Measurements from ENCODE around the gene GLTPD2.

The GLTPD2 gene

DNA sequence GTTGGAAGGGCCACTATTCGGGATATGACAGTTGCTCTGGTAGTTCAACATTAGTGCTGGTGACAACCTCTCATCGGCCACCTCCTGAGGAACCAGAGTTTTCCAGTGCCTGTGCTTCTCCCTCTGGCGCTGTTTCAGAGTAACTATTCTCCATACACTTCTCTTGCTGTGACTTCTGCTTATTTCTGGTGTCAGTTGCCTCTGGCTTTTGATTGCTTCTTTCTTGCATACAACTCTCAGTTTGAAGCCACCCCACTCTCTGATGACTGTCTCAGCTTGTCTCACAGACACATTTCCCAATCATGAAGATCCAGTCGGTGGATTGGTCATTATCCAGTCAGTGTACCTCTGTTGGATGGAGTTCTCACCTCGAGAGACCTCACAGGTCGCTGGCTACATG is 20.5 kb upstream of the GLTPD2 start:
- in situ Hi-C loops (cut with MboI; ENCODE audit: low pct_unique_long_range_greater_than_20kb, low sequenced_read_pairs) = no loop called here

GRCh38 chr17:4769628-4770027 is 19.1 kb upstream of the GLTPD2 start:
- DNase-seq = no peak
- in situ Hi-C loops (cut with MboI; ENCODE audit: low pct_unique_long_range_greater_than_20kb, low sequenced_read_pairs) = no loop called here

More for the DNA sequence above, 20.5 kb upstream of the GLTPD2 start:
- DNase-seq = peak; percentile 13

- in situ Hi-C loops (cut with MboI; ENCODE audit: low pct_unique_long_range_greater_than_20kb, low sequenced_read_pairs) = no loop called here
- no peak for DNase-seq
Observed at GRCh38 chr17:4771519-4772234, 17.1 kb upstream of the GLTPD2 start, which contains the start of gene TM4SF5. TSS of gene TM4SF5 (plus strand) at chr17:4771886. CDS start at chr17:4771923, 37 bp downstream.

DNA sequence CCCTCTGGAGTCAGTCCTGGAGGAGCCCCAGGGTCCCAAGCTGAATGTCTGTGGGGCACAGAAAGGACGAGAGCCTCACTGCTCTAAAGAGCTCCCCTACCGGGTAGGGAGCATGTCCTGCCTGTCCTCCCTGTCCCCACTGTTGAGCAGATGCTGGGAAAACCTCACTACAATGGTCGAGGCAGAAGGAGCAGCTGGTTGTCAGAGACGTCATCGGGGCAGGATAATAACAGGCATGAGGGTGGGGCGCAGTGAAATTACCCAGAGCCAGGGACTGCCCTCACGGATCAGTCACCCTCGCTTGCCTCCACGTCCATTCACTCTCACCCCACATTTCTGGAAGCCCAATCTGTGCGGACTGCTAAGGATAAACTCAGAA is 16.5 kb upstream of the GLTPD2 start:
- in situ Hi-C loops (cut with MboI; ENCODE audit: low pct_unique_long_range_greater_than_20kb, low sequenced_read_pairs) = no loop called here
- no peak for DNase-seq

- DNase-seq = no peak
- in situ Hi-C loops (cut with MboI; ENCODE audit: low pct_unique_long_range_greater_than_20kb, low sequenced_read_pairs) = no loop called here
Observed at GRCh38 chr17:4777969-4778760, 10.6 kb upstream of the GLTPD2 start.

DNA sequence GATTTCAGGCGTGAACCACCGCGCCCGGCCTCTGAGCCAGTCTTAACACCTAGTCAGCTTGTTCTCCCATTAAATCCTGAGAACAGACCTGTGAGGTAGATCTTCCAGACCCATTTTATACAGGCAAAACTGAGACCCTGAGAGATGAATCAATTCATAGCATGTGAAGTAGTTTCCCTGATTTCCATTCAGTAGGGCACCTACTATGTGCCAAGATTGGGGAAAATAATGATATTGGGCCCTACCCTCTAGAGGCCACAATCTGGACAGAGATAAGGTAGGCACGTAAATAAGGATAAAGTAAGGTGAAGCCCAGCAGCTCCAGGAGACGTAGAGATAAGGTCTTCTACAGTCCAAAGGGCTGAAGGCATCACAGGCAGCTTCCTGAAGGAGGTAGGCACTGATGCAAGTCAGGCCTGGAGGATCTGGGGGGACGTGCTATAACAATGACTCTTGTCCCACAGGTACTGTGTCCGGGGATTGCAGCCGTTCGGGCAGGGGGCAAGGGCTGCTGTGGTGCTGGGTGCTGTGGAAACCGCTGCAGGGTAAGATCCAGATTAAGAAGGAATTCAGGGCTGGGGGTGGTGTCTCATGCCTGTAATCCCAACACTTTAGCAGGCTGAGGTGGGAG is 8.3 kb upstream of the GLTPD2 start:
- no peak for DNase-seq
- in situ Hi-C loops (cut with MboI; ENCODE audit: low pct_unique_long_range_greater_than_20kb, low sequenced_read_pairs) = no loop called here

GRCh38 chr17:4782652-4783051 is 6.1 kb upstream of the GLTPD2 start:
- in situ Hi-C loops (cut with MboI; ENCODE audit: low pct_unique_long_range_greater_than_20kb, low sequenced_read_pairs) = no loop called here
- DNase-seq = no peak

GRCh38 chr17:4785311-4786105 is 3.3 kb upstream of the GLTPD2 start:
- in situ Hi-C loops (cut with MboI; ENCODE audit: low pct_unique_long_range_greater_than_20kb, low sequenced_read_pairs) = no loop called here

GRCh38 chr17:4786106-4786511 is 2.7 kb upstream of the GLTPD2 start, which contains the start of gene VMO1:
TSS of gene VMO1 (minus strand) at chr17:4786364. CDS start at chr17:4786352, 12 bp downstream.
- in situ Hi-C loops (cut with MboI; ENCODE audit: low pct_unique_long_range_greater_than_20kb, low sequenced_read_pairs) = no loop called here

More at GRCh38 chr17:4785311-4786105, 3.3 kb upstream of the GLTPD2 start:
- no peak for DNase-seq

DNA sequence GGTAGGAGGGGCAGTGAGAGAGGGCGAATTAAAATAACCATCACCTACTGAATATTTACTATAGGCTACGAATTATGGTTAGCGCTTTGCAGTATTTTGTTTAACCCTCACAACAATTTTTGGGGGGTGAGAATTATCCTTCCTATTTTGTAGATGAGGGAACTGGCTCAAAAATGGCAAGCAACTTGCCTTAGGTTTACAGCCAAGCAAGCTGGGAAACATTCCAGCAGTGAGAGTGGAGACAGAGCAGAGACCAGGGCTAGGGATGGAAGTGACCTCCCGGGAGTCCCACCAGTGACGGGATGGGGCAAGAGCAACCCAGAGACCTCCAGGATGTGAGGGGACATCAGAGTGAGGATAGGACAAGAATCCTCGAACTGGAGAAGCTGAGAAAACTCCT is 2.2 kb upstream of the GLTPD2 start:
- no peak for DNase-seq
- in situ Hi-C loops (cut with MboI; ENCODE audit: low pct_unique_long_range_greater_than_20kb, low sequenced_read_pairs) = no loop called here

More at GRCh38 chr17:4786106-4786511, 2.7 kb upstream of the GLTPD2 start, which contains the start of gene VMO1:
- DNase-seq = peak; percentile 21

- DNase-seq = no peak
- in situ Hi-C loops (cut with MboI; ENCODE audit: low pct_unique_long_range_greater_than_20kb, low sequenced_read_pairs) = no loop called here
Observed at GRCh38 chr17:4788159-4788806, 481 bp upstream of the GLTPD2 start.

DNA sequence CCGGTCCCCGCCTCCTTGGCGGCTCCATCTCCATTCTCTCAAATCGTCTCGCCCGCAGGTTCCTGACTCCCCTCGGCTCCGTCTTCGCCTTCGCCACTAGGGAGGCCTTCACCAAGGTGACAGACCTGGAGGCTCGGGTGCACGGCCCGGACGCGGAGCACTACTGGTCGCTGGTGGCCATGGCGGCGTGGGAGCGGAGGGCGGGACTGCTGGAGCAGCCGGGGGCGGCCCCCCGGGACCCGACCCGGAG is 862 bp downstream of the GLTPD2 start:
- no peak for DNase-seq
- in situ Hi-C loops (cut with MboI; ENCODE audit: low pct_unique_long_range_greater_than_20kb, low sequenced_read_pairs) = no loop called here

DNA sequence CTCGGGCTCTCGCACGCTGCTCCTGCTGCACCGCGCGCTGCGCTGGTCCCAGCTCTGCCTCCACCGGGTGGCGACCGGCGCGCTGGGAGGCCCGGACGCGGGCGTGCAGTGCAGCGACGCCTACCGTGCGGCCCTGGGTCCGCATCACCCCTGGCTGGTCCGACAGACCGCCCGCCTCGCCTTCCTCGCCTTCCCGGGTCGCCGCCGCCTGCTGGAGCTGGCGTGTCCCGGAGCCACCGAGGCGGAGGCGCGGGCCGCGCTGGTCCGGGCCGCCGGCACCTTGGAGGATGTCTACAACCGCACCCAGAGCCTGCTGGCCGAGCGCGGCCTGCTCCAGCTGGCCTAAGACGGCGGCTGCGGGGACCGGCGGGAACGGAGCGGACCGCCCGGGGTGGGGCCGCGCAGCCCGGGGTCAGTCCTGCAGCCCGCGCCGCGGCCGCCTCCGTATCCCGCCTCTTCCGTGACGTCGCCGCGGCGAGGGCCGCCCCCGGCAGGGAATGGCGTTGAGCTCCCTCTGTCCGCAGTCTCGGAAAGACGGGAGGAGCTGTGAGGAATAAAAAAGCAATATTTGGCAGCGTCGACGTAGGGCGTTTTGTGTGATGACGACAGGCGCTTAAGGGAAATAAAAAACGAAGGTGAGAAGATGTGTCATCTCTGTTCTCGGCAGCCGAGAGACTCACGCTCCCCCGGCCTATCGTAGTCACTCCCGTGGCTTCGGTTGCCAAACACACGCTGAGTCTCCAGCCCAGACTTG is 1.4 kb downstream of the GLTPD2 start:
- in situ Hi-C loops (cut with MboI; ENCODE audit: low pct_unique_long_range_greater_than_20kb, low sequenced_read_pairs) = no loop called here

DNA sequence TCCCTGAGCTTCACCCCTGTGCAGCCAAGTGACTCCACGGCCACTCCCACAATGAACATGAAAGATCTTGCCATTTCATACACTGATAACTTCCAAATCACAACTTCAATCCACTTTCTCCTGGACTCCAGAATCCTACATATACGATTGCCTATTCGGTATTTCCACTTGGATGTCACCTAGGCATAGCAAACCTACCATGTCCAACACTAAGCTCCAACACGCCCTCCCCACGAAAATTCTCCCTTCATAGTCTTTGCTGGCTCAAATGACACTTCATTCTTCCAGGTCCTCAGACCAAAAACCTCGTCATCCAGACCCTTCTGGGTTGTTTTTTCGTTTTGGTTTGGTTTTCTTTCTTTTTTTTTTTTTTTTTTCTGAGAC is 1.9 kb downstream of the GLTPD2 start:
- in situ Hi-C loops (cut with MboI; ENCODE audit: low pct_unique_long_range_greater_than_20kb, low sequenced_read_pairs) = no loop called here
- no peak for DNase-seq

More for the DNA sequence above, 1.4 kb downstream of the GLTPD2 start:
- DNase-seq = peak; percentile 89

DNA sequence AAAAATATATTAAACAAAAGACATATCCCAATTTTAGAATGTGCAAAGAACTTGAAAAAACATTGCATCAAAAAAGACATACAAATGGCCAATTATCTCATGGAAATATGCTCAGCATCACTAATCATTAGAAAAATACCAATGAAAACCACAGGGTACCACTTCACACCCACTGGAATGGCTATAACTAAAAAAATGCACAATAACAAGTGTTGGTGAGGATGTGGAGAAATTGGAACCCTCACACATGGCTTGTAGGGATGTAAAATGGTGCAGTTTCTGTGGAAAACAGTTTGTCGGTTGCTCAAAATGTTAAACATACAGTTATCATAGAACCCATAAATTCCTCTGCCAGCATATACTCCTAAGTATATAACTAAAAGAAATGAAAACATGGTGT is 6.4 kb downstream of the GLTPD2 start:
- in situ Hi-C loops (cut with MboI; ENCODE audit: low pct_unique_long_range_greater_than_20kb, low sequenced_read_pairs) = no loop called here
- DNase-seq = no peak

- DNase-seq = peak; percentile 36
- in situ Hi-C loops (cut with MboI; ENCODE audit: low pct_unique_long_range_greater_than_20kb, low sequenced_read_pairs) = no loop called here
Observed at GRCh38 chr17:4796552-4796920, 7.8 kb downstream of the GLTPD2 start.

DNA sequence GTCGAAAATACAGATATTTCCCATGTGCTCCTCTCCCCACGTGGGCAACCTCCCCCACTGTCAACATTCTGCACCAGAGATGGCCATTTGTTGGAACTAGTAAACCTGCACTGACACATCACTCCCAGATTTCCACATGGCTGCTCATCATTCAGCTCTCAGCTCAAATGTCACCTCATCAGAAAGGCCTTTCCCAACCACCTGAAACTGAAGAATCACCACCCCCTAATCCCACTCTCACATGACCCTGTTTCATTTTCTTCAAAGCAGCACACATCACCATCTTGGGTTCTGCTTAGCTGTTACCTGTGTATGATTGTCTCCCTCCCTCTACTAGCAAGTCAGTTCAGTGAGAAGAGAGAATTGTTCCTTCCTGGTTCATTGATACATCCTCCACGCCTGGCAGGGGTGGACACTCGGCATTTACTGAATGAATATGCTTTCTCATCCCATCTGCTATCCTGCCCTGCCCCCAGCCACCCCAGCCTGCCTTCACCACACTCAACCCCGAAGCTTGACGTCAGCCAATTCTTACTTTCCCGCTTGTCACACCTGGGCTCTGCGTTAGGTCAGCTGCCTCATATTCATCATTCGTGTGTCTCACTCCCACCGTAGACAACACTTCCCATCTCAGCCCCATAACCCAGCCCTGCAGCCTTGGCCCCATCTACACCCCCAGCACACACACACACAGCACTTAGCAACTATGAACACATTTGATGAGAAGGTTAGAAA is 11.9 kb downstream of the GLTPD2 start:
- no peak for DNase-seq
- in situ Hi-C loops (cut with MboI; ENCODE audit: low pct_unique_long_range_greater_than_20kb, low sequenced_read_pairs) = no loop called here

DNA sequence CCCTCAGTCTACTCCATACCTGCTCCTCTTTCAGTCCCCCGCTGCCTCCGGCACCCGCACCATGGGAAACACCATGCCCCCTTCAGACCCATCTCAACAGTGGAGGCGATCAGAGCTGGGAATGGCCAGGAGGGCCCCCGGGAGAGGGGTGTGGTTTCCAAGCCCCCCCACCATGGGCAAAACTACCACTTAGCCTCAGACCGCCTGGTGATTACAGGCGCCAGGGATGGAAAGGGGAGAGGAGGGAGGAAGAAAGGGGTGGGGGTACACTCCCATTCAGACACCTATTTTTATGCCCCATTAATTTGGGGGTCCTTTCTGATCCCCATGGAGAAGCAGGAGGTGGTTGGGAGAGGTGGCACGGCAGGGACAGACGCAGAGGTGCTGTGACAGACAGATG is 13.5 kb downstream of the GLTPD2 start, which contains the start of gene C17orf114:
Gene C17orf114 (minus strand): TSS at position 101 of the 400 bp plus-strand sequence.
- no peak for DNase-seq
- in situ Hi-C loops (cut with MboI; ENCODE audit: low pct_unique_long_range_greater_than_20kb, low sequenced_read_pairs) = no loop called here

Data from KBM-7 (cell line).